Measurements from ENCODE around the gene SMYD3. TPM values are rescaled to one million over a fixed set of nuclear protein-coding genes. Genes with fewer than 3 reads are reported as not detected.
A peak's percentile ranks its signal among the peaks of the same experiment; 100 is the strongest.

SMYD3 gene
- total RNA-seq, 1 donor from 2014 or later, result 80.8 TPM

DNA sequence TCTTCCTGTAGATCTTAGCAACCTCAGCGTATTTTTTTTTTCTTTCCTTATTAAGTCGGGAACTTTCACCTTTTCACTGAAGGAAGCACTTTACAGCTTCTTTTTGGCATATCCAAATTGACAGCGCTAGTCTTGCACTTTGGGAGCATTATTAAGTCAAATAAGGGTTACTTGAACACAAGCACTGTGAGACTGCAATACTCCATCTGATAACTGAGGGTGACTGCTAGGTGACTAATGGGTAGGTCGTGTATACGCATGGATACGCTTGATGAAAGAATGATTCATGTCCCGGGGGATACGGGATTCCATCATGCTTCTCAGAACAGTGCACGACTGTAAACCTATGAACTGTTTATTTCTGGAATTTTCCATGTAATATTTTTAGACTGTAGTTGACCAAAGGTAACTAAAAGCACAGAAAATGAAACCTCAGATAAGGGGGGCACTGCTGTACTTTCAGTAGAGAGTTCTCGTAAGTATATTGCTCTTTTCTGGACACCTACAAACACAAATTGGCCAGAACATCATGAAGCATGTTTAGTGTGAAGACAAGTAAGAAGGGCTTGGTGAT lies 364.7 kb downstream of the SMYD3 start:
- FAIRE-seq, result peak; percentile 76
- peak; percentile 95 for DNase-seq (ENCODE audit: low read depth)
- peak overlapping the region; percentile 82 for H3K27ac Mint-ChIP-seq (ENCODE audit: unreplicated experiment)
- TF ChIP-seq CTCF (IDR thresholded peaks at IDR 0.05; ENCODE audit: insufficient read depth, low read depth, low read length) (no peak), EZH2 (IDR thresholded peaks at IDR 0.05; ENCODE audit: insufficient read depth, low read length) (no peak)
- no peaks in the 10 kb centered on the region for H3K27me3 Mint-ChIP-seq (ENCODE audit: low read depth, unreplicated experiment)
- Histone ChIP-seq H3K27me3 (ENCODE audit: insufficient read depth, low read length) (no peaks in the 10 kb centered on the region), H3K4me2 (ENCODE audit: low read length) (peak overlapping the region; percentile 62), H3K4me3 (ENCODE audit: insufficient read depth, low read depth, low read length) (no peak overlapping the region), H4K20me1 (ENCODE audit: insufficient read depth, low read length) (no peaks in the 10 kb centered on the region), H3K36me3 (ENCODE audit: insufficient read depth, low read length) (no peaks in the 10 kb centered on the region), H3K27ac (ENCODE audit: low read depth, low read length) (peak overlapping the region; percentile 89), H3K79me2 (ENCODE audit: insufficient read depth, low read length) (no peaks in the 10 kb centered on the region), H3K9ac (ENCODE audit: low read length) (peak overlapping the region; percentile 63), H2AFZ (ENCODE audit: low read depth, low read length) (no peak overlapping the region), H3K4me1 (ENCODE audit: insufficient read depth, low read length) (peaks cover 39% of the 10 kb centered on the region), H3K9me3 (ENCODE audit: insufficient read depth, low read depth, low read length) (no peaks in the 10 kb centered on the region)
- H3K36me3 Mint-ChIP-seq (ENCODE audit: low read depth, unreplicated experiment), result peaks cover 12% of the 10 kb centered on the region
- peaks cover 37% of the 10 kb centered on the region for H3K4me1 Mint-ChIP-seq (ENCODE audit: low read depth, unreplicated experiment)
- peaks cover 2% of the 10 kb centered on the region for H3K9me3 Mint-ChIP-seq (ENCODE audit: unreplicated experiment)
- no peak overlapping the region for H3K4me3 Mint-ChIP-seq (ENCODE audit: unreplicated experiment)

- Histone ChIP-seq H3K27ac (ENCODE audit: low read depth, low read length) (peak overlapping the region; percentile 89), H3K4me3 (ENCODE audit: insufficient read depth, low read depth, low read length) (no peak overlapping the region), H3K9ac (ENCODE audit: low read length) (peak overlapping the region; percentile 63), H3K9me3 (ENCODE audit: insufficient read depth, low read depth, low read length) (no peaks in the 10 kb centered on the region), H3K79me2 (ENCODE audit: insufficient read depth, low read length) (no peaks in the 10 kb centered on the region), H3K27me3 (ENCODE audit: insufficient read depth, low read length) (no peaks in the 10 kb centered on the region), H3K4me1 (ENCODE audit: insufficient read depth, low read length) (peaks cover 39% of the 10 kb centered on the region), H3K36me3 (ENCODE audit: insufficient read depth, low read length) (no peaks in the 10 kb centered on the region), H4K20me1 (ENCODE audit: insufficient read depth, low read length) (no peaks in the 10 kb centered on the region), H3K4me2 (ENCODE audit: low read length) (no peak overlapping the region), H2AFZ (ENCODE audit: low read depth, low read length) (no peak overlapping the region)
- Mint-ChIP-seq H3K4me1 (ENCODE audit: low read depth, unreplicated experiment) (peaks cover 38% of the 10 kb centered on the region), H3K27ac (ENCODE audit: unreplicated experiment) (peak overlapping the region; percentile 73), H3K4me3 (ENCODE audit: unreplicated experiment) (no peak overlapping the region), H3K27me3 (ENCODE audit: low read depth, unreplicated experiment) (no peaks in the 10 kb centered on the region), H3K9me3 (ENCODE audit: unreplicated experiment) (no peaks in the 10 kb centered on the region), H3K36me3 (ENCODE audit: low read depth, unreplicated experiment) (peaks cover 4% of the 10 kb centered on the region)
- no peak for TF ChIP-seq CTCF (IDR thresholded peaks at IDR 0.05; ENCODE audit: insufficient read depth, low read depth, low read length)
- TF ChIP-seq EZH2 (IDR thresholded peaks at IDR 0.05; ENCODE audit: insufficient read depth, low read length), result no peak
- no peak for DNase-seq (ENCODE audit: low read depth)
- FAIRE-seq, result no peak
Measured at GRCh38 chr1:246141306-246141705, 365.8 kb downstream of the SMYD3 start.

GRCh38 chr1:246139745-246140182 lies 367.3 kb downstream of the SMYD3 start:
- DNase-seq (ENCODE audit: low read depth), result peak; percentile 94
- TF ChIP-seq CTCF (IDR thresholded peaks at IDR 0.05; ENCODE audit: insufficient read depth, low read depth, low read length) (no peak), EZH2 (IDR thresholded peaks at IDR 0.05; ENCODE audit: insufficient read depth, low read length) (no peak)
- peak overlapping the region; percentile 54 for H3K9ac ChIP-seq (ENCODE audit: low read length)
- Mint-ChIP-seq H3K9me3 (ENCODE audit: unreplicated experiment) (no peaks in the 10 kb centered on the region), H3K27ac (ENCODE audit: unreplicated experiment) (peak overlapping the region; percentile 73), H3K36me3 (ENCODE audit: low read depth, unreplicated experiment) (peaks cover 3% of the 10 kb centered on the region), H3K27me3 (ENCODE audit: low read depth, unreplicated experiment) (no peaks in the 10 kb centered on the region), H3K4me1 (ENCODE audit: low read depth, unreplicated experiment) (peaks cover 38% of the 10 kb centered on the region), H3K4me3 (ENCODE audit: unreplicated experiment) (peak overlapping the region; percentile 1)
- no peaks in the 10 kb centered on the region for H3K9me3 ChIP-seq (ENCODE audit: insufficient read depth, low read depth, low read length)
- no peaks in the 10 kb centered on the region for H3K27me3 ChIP-seq (ENCODE audit: insufficient read depth, low read length)
- no peak overlapping the region for H3K4me3 ChIP-seq (ENCODE audit: insufficient read depth, low read depth, low read length)
- no peak overlapping the region for H2AFZ ChIP-seq (ENCODE audit: low read depth, low read length)
- peak overlapping the region; percentile 89 for H3K27ac ChIP-seq (ENCODE audit: low read depth, low read length)
- H3K4me2 ChIP-seq (ENCODE audit: low read length), result peak overlapping the region; percentile 44
- H3K36me3 ChIP-seq (ENCODE audit: insufficient read depth, low read length), result no peaks in the 10 kb centered on the region
- peak; percentile 96 for FAIRE-seq
- H4K20me1 ChIP-seq (ENCODE audit: insufficient read depth, low read length), result no peaks in the 10 kb centered on the region
- peaks cover 39% of the 10 kb centered on the region for H3K4me1 ChIP-seq (ENCODE audit: insufficient read depth, low read length)
- no peaks in the 10 kb centered on the region for H3K79me2 ChIP-seq (ENCODE audit: insufficient read depth, low read length)

Data from astrocyte (in vitro differentiated cells and primary cell).